ENCODE results near the gene EFTUD2.

GRCh38 chr17:44894642-44895041 lies 4.6 kb downstream of the EFTUD2 start:
- TF ChIP-seq CTCF (IDR thresholded peaks at IDR 0.05), result no peak
- no peak for TF ChIP-seq EP300 (IDR thresholded peaks at IDR 0.05)
